Thyroid gland (tissue), 4 donors: ENCODE measurements around the gene MAPK10.

Experiments used
- POLR2A ChIP-seq, 2 donors: fragments of 450-650 bp; IDR thresholded peaks; one replicate each; pipeline ENCODE4 v1.6.1; 2017; ENCODE audit warnings: antibody characterized with exemption in 2 of 2, mild to moderate bottlenecking in 2 of 2, moderate library complexity in 1 of 2
- TF ChIP-seq, protein P1 (sequence below), 6 experiments: fragments of 200-600 bp in 3 of 6; fragments of 450-650 bp in 3 of 6; sonication (generic) in 3 of 6; IDR thresholded peaks; one replicate each; pipeline ENCODE4 v1.5.1; 2016 to 2019; ENCODE audit warnings: antibody characterized with exemption in 6 of 6, mild to moderate bottlenecking in 2 of 6, inconsistent platforms in 1 of 6, moderate library complexity in 1 of 6

DNA sequence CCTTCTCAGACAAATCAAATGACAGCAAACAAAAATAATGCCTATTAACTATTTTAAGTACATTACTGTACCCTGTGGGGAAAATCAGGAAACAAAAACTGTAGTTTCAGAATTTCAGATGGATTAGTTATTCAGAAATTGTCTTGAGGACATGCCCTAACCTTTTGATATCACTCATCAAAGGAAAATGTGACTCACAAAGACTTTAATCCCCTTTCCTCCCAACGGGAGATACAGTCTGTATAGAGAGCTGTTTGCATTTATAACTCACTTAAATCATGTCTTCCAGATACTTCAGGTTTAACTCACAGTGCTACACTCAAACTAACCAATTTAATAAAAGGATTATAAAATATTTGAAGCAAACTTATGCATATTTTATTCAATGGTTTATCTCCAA is 304.0 kb downstream of the MAPK10 start:
- TF ChIP-seq, protein P1, sequence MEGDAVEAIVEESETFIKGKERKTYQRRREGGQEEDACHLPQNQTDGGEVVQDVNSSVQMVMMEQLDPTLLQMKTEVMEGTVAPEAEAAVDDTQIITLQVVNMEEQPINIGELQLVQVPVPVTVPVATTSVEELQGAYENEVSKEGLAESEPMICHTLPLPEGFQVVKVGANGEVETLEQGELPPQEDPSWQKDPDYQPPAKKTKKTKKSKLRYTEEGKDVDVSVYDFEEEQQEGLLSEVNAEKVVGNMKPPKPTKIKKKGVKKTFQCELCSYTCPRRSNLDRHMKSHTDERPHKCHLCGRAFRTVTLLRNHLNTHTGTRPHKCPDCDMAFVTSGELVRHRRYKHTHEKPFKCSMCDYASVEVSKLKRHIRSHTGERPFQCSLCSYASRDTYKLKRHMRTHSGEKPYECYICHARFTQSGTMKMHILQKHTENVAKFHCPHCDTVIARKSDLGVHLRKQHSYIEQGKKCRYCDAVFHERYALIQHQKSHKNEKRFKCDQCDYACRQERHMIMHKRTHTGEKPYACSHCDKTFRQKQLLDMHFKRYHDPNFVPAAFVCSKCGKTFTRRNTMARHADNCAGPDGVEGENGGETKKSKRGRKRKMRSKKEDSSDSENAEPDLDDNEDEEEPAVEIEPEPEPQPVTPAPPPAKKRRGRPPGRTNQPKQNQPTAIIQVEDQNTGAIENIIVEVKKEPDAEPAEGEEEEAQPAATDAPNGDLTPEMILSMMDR (IDR thresholded peaks at IDR 0.05): no peak
- no peak for TF ChIP-seq POLR2A (IDR thresholded peaks at IDR 0.05)
